ENCODE data around the gene CNTNAP2.

CNTNAP2 gene

GRCh38 chr7:148115308-148115707 is 1998.7 kb downstream of the CNTNAP2 start:
- H3K27ac ChIP-seq = no peak overlapping the region
- DNase-seq (ENCODE audit: low read depth, low spot score) = no peak

- H3K27ac ChIP-seq = no peak overlapping the region
- DNase-seq (ENCODE audit: low read depth, low spot score) = no peak
These were observed 1999.6 kb downstream of the CNTNAP2 start for GRCh38 chr7:148116195-148116594.

GRCh38 chr7:148116829-148117403 is 2000.3 kb downstream of the CNTNAP2 start:
- DNase-seq (ENCODE audit: low read depth, low spot score) = no peak
- no peak overlapping the region for H3K27ac ChIP-seq

DNA sequence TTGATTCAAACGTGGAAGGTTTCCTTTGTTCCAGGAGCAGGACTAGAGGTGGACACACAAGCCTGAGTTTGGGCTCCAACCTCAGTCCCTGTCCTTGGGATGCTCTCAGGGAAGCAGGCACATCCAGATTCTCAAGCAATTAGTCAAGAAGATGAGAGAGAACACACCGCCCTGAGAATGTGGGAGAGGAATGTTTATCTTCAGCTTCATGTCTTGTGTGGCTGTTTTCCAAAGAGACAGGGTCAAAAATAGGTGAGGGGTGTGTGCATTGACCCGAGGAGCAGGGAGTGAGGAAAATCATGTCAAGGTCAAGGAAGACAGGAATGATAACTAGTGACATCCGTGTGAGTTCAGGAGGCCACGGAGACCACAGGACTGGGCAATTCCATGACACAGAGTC is 2001.8 kb downstream of the CNTNAP2 start:
- DNase-seq (ENCODE audit: low read depth, low spot score) = no peak
- no peak overlapping the region for H3K27ac ChIP-seq

- DNase-seq (ENCODE audit: low read depth, low spot score) = no peak
- H3K27ac ChIP-seq = no peak overlapping the region
These were observed 2004.8 kb downstream of the CNTNAP2 start for GRCh38 chr7:148121401-148121800.

- DNase-seq (ENCODE audit: low read depth, low spot score) = no peak
These were observed 2005.2 kb downstream of the CNTNAP2 start for GRCh38 chr7:148121847-148122246.

GRCh38 chr7:148124477-148124876 is 2007.9 kb downstream of the CNTNAP2 start:
- DNase-seq (ENCODE audit: low read depth, low spot score) = no peak
- no peak overlapping the region for H3K27ac ChIP-seq

More at GRCh38 chr7:148121847-148122246, 2005.2 kb downstream of the CNTNAP2 start:
- no peak overlapping the region for H3K27ac ChIP-seq

- DNase-seq (ENCODE audit: low read depth, low spot score) = no peak
- no peak overlapping the region for H3K27ac ChIP-seq
These were observed 2010.8 kb downstream of the CNTNAP2 start for GRCh38 chr7:148127374-148127773.

DNA sequence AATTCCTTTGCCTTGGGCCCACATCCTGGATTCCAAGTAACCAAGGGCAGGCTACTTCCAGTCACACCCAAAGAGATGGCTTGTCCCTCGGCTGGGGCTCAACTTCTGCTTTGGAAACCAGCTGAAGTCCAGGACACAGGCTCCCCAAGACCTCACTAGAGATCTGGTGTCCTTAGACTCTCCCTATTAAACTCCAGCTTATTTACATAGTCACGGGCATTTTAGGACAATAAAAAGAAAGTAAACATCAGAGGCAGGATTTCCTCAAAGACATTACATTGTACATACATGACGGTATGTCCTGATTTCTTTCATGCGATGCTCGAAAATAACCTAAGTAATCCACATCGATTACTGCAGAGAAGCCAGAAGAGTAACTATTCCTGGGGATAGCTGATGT is 2012.4 kb downstream of the CNTNAP2 start:
- DNase-seq (ENCODE audit: low read depth, low spot score) = no peak

DNA sequence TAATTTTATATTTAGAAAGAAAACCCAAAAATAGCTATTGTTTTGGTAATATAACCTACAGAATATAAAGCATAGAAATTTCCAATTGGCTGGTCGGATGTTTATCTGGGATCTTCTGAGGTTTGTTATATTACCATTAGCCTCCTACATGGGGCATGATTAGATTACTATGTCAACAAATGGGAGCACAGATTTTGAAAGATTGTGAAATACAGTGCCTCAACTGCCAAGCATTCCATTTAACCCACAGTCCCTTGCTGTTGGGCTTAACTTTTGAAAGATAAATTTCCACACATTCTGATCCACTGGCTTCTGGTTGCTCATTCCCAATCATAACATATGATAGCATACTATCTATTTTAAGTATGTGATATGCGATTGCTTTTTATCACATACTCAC is 2018.5 kb downstream of the CNTNAP2 start:
- no peak overlapping the region for H3K27ac ChIP-seq
- no peak for DNase-seq (ENCODE audit: low read depth, low spot score)

More for the DNA sequence above, 2012.4 kb downstream of the CNTNAP2 start:
- H3K27ac ChIP-seq = no peak overlapping the region

DNA sequence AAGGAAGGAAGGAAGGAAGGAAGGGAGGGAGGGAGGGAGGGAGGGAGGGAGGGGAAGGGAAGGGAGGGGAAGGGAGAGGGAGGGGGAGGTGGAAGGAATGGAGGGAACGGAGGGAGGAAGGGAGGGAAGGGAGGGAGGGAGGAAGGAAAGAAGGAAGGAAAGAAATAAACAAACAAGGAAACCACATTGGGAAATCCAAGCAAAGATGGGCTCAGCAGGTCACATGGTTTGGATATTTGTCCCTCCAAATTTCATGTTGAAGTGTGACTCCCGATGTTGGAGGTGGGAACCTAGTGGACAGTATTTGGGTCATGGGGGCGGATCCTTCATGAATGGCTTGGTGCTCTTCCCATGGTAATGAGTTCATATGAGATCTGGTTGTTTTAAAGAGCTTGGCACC is 2019.4 kb downstream of the CNTNAP2 start:
- DNase-seq (ENCODE audit: low read depth, low spot score) = no peak

DNA sequence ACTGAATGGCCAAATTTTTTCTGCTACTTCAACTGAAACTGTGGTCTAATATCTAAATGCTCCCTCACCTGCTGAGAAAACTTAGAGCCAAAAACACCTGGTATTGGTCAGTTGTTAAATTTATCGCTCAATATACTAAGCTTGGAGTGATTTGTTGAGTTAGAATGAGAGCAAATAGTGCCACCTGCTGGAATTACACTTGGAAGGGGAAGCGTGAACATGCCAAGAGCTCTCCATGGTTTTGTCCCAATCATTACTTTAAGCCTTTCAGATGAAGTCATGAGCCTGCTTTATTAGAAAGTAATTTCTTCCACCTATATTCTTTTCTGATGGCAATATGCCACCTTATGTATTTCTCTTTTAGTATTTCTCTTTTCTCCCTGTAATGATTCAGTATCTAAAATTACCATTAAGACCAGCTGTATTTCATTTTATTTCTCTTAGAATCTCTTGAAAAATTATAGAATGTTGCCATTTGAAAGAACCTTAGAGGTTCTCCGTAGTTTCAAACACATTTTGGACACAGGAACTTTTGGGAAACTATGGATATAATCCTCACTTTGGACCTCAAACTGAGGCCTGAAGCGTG is 2026.2 kb downstream of the CNTNAP2 start:
- no peak overlapping the region for H3K27ac ChIP-seq
- no peak for DNase-seq (ENCODE audit: low read depth, low spot score)

More for the DNA sequence above, 2019.4 kb downstream of the CNTNAP2 start:
- no peak overlapping the region for H3K27ac ChIP-seq

GRCh38 chr7:148144827-148145226 is 2028.2 kb downstream of the CNTNAP2 start:
- DNase-seq (ENCODE audit: low read depth, low spot score) = no peak
- no peak overlapping the region for H3K27ac ChIP-seq

- H3K27ac ChIP-seq = no peak overlapping the region
- DNase-seq (ENCODE audit: low read depth, low spot score) = no peak
These were observed 2029.7 kb downstream of the CNTNAP2 start for GRCh38 chr7:148146346-148146745.

- no peak for DNase-seq (ENCODE audit: low read depth, low spot score)
- H3K27ac ChIP-seq = no peak overlapping the region
These were observed 2030.8 kb downstream of the CNTNAP2 start for GRCh38 chr7:148147438-148147837.

GRCh38 chr7:148148456-148148855 is 2031.9 kb downstream of the CNTNAP2 start:
- no peak for DNase-seq (ENCODE audit: low read depth, low spot score)
- H3K27ac ChIP-seq = no peak overlapping the region

DNA sequence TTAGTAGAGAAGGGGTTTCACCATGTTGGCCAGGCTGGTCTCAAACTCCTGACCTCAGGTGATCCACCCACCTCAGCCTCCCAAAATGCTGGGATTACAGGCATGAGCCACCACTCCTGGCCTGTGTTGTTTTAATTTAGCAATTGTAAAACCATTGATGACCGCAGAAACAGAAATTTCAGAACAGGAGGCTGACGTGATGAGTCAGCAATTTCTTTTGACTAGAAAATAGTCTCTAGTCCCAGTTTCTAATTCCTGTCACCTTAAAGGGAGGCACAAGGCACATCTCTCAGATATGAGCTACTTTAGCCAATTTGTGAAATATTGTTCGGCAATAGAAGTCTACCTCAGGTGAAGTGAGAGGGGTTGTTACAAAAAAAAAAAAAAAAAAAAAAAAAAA is 2033.1 kb downstream of the CNTNAP2 start:
- no peak for DNase-seq (ENCODE audit: low read depth, low spot score)
- H3K27ac ChIP-seq = no peak overlapping the region

DNA sequence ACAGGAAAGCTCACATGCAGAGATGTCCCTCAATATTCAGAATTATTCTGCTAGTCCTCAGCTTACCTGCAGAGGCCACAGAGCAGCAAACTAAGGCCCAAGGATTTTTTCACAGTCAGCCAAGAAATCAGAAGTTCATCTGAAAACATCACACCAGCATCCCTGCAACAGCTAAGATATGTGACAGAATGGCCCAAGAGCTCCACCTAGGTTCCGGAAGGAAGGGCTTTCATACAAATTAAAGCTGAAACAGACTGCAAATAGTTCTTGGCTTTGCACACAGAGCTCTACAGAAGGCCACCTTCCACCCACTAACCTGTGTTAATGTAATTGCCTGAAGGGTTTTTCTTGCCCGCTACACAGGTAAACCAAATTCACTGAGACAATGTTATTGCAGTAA is 2035.2 kb downstream of the CNTNAP2 start:
- DNase-seq (ENCODE audit: low read depth, low spot score) = no peak
- H3K27ac ChIP-seq = no peak overlapping the region

GRCh38 chr7:148153616-148154284 is 2037.1 kb downstream of the CNTNAP2 start:
- DNase-seq (ENCODE audit: low read depth, low spot score) = no peak
- H3K27ac ChIP-seq = no peak overlapping the region

- no peak overlapping the region for H3K27ac ChIP-seq
- DNase-seq (ENCODE audit: low read depth, low spot score) = no peak
These were observed 2038.4 kb downstream of the CNTNAP2 start for GRCh38 chr7:148155000-148155399.

- no peak overlapping the region for H3K27ac ChIP-seq
- no peak for DNase-seq (ENCODE audit: low read depth, low spot score)
These were observed 2039.2 kb downstream of the CNTNAP2 start for GRCh38 chr7:148155826-148156225.

DNA sequence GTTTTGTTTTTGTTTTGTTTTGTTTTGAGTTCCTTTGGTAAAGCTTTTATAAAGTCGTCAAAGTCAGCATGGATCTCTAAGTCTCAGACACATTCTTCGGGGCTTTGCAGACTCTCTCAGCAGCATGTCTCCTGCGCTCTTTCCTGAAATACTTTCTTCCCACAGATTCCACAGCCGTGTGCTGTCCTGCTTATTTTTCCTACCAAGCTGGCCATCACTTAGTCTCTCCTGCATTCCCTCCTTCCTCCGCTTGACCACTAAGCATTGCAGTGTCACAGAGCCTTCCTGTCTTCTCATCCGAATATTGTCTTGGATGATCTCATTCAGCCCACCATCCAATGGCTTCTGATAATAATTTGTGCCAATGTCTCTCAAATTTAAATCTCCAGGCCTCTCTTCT is 2039.6 kb downstream of the CNTNAP2 start:
- DNase-seq (ENCODE audit: low read depth, low spot score) = no peak
- H3K27ac ChIP-seq = no peak overlapping the region
